WERI-Rb-1 (cell line): ENCODE data around the gene STAT3.
"Not testable (repeated sequence)": the region's sequence is repeated elsewhere in the genome, so short reads cannot be mapped to it uniquely, and the experiment has no call there.

Source experiments
- DNase-seq: peaks from one replicate; pipeline ENCODE4 v3.0.0-alpha.2; 2020
- H3K27ac ChIP-seq: fragments of 250-450 bp; sonication (Bioruptor Pico); 2 replicates; pipeline ENCODE4 v1.5.1; 2020; ENCODE audit warnings: mild to moderate bottlenecking, moderate library complexity
- H3K27me3 ChIP-seq: fragments of 250-450 bp; sonication (Bioruptor Pico); 2 replicates; pipeline ENCODE4 v1.5.1; 2021; ENCODE audit warnings: mild to moderate bottlenecking, low read depth, moderate library complexity; ENCODE audit not compliant: insufficient read depth, severe bottlenecking
- H3K36me3 ChIP-seq: fragments of 250-450 bp; sonication (Bioruptor Pico); 2 replicates; pipeline ENCODE4 v1.5.1; 2020; ENCODE audit warnings: mild to moderate bottlenecking, moderate library complexity
- H3K4me3 ChIP-seq: 2 replicates; pipeline ENCODE4 v1.5.1; 2011; ENCODE audit warnings: low read depth, mild to moderate bottlenecking, control low read depth, low read length
- H3K9me3 ChIP-seq: fragments of 250-450 bp; sonication (Bioruptor Pico); 2 replicates; pipeline ENCODE4 v1.5.1; 2021; ENCODE audit warnings: mild to moderate bottlenecking, moderate library complexity; ENCODE audit not compliant: severe bottlenecking
- TF ChIP-seq, protein P1 (sequence below): IDR thresholded peaks from 2 replicates; pipeline ENCODE4 v1.5.1; 2011; ENCODE audit warnings: low read depth, mild to moderate bottlenecking, control low read depth, inconsistent platforms, low read length

The STAT3 gene

GRCh38 chr17:42309142-42309541, 79.1 kb downstream of the STAT3 start:
- Histone ChIP-seq H3K27me3 (no peaks in the 10 kb centered on the region), H3K36me3 (no peaks in the 10 kb centered on the region), H3K4me3 (no peak overlapping the region), H3K27ac (no peak overlapping the region), H3K9me3 (no peaks in the 10 kb centered on the region)
- no peak for DNase-seq
- TF ChIP-seq, protein P1, sequence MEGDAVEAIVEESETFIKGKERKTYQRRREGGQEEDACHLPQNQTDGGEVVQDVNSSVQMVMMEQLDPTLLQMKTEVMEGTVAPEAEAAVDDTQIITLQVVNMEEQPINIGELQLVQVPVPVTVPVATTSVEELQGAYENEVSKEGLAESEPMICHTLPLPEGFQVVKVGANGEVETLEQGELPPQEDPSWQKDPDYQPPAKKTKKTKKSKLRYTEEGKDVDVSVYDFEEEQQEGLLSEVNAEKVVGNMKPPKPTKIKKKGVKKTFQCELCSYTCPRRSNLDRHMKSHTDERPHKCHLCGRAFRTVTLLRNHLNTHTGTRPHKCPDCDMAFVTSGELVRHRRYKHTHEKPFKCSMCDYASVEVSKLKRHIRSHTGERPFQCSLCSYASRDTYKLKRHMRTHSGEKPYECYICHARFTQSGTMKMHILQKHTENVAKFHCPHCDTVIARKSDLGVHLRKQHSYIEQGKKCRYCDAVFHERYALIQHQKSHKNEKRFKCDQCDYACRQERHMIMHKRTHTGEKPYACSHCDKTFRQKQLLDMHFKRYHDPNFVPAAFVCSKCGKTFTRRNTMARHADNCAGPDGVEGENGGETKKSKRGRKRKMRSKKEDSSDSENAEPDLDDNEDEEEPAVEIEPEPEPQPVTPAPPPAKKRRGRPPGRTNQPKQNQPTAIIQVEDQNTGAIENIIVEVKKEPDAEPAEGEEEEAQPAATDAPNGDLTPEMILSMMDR: no peak

- no peaks in the 10 kb centered on the region for H3K9me3 ChIP-seq
- DNase-seq: no peak
- no peak overlapping the region for H3K4me3 ChIP-seq
- H3K27ac ChIP-seq: no peak overlapping the region
- no peaks in the 10 kb centered on the region for H3K27me3 ChIP-seq
- TF ChIP-seq, protein P1: no peak
- H3K36me3 ChIP-seq: no peaks in the 10 kb centered on the region
Observed at GRCh38 chr17:42308446-42308845, 79.8 kb downstream of the STAT3 start.

DNA sequence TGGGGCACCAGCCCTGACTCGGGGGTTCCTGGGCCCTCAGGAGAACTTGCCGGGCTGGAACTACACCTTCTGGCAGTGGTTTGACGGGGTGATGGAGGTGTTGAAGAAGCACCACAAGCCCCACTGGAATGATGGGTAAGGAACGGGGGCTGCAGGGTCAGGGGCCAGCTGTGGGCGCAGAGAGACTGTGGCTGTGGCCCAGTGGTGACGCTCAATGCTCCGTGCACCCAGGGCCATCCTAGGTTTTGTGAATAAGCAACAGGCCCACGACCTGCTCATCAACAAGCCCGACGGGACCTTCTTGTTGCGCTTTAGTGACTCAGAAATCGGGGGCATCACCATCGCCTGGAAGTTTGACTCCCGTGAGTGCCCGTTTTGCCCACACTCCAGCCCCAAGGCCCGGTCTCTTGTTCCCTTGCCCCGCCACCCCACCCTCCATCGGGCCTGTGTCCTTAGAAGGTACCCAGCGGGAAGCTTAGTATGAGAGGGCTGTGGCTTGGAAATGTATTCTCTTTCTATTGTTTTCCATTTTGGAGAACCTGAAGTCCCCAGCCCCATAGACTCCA, 80.8 kb downstream of the STAT3 start:
- Histone ChIP-seq H3K36me3 (no peaks in the 10 kb centered on the region), H3K4me3 (no peak overlapping the region), H3K27me3 (no peaks in the 10 kb centered on the region), H3K27ac (no peak overlapping the region), H3K9me3 (no peaks in the 10 kb centered on the region)
- TF ChIP-seq, protein P1: no peak
- DNase-seq: no peak

- DNase-seq: no peak
- no peaks in the 10 kb centered on the region for H3K27me3 ChIP-seq
- H3K4me3 ChIP-seq: no peak overlapping the region
- H3K27ac ChIP-seq: no peak overlapping the region
- no peaks in the 10 kb centered on the region for H3K36me3 ChIP-seq
- H3K9me3 ChIP-seq: no peaks in the 10 kb centered on the region
- TF ChIP-seq, protein P1: no peak
Observed at GRCh38 chr17:42306385-42306667, 81.9 kb downstream of the STAT3 start.

GRCh38 chr17:42305543-42306384, 82.5 kb downstream of the STAT3 start:
- no peaks in the 10 kb centered on the region for H3K36me3 ChIP-seq

DNA sequence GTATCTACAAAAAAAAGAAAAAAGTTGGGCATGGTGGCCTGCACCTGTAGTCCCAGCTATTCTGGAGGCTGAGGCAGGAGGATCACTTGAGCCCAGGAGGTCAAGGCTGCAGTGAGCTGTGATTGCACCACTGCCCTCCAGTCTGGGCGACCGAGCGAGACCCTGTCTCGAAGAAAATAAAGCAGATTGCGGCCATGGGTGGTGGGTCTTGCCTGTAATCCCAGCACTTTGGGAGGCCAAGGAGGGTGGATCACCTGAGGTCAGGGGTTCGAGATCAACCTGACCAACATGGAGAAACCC, 83.3 kb downstream of the STAT3 start:
- not testable (repeated sequence) for DNase-seq, H3K4me3 ChIP-seq, H3K9me3 ChIP-seq, H3K36me3 ChIP-seq, H3K27me3 ChIP-seq, H3K27ac ChIP-seq

More at GRCh38 chr17:42305543-42306384, 82.5 kb downstream of the STAT3 start:
- no peak overlapping the region for H3K27ac ChIP-seq
- DNase-seq: no peak
- TF ChIP-seq, protein P1: no peak
- no peaks in the 10 kb centered on the region for H3K9me3 ChIP-seq
- H3K4me3 ChIP-seq: no peak overlapping the region
- no peaks in the 10 kb centered on the region for H3K27me3 ChIP-seq
